HepG2 (cell line): Measurements from ENCODE around the gene NEU1. TPM values are rescaled to one million over a fixed set of nuclear protein-coding genes. Genes with fewer than 3 reads are reported as not detected.
A peak's percentile ranks its signal among the peaks of the same experiment; 100 is the strongest.

Source experiments
- AGO2 ChIP-seq: fragments of 200-400 bp; formaldehyde crosslinking; optimal IDR thresholded peaks from 2 replicates; pipeline ENCODE3; 2017; ENCODE audit warnings: mild to moderate bottlenecking, low read depth, low read length, moderate library complexity
- BRF2 ChIP-seq: sonication (generic); formaldehyde crosslinking; IDR thresholded peaks from 2 replicates; pipeline ENCODE4 v1.8.1; 2022; ENCODE audit warnings: mild to moderate bottlenecking, missing genetic modification reagents
- CEBPG ChIP-seq: IDR thresholded peaks from 2 replicates; pipeline ENCODE4 v1.6.1; 2016
- CENPX ChIP-seq: sonication (generic); formaldehyde crosslinking; IDR thresholded peaks from 2 replicates; pipeline ENCODE4 v1.9.0; 2021; ENCODE audit warnings: mild to moderate bottlenecking, missing genetic modification reagents, moderate library complexity
- DMAP1 ChIP-seq: IDR thresholded peaks from 2 replicates; pipeline ENCODE4 v1.6.1; 2016
- ELF3 ChIP-seq: IDR thresholded peaks from 2 replicates; pipeline ENCODE4 v1.6.1; 2016; ENCODE audit warnings: missing genetic modification reagents, missing compliant biosample characterization
- ESRRA ChIP-seq: sonication (generic); formaldehyde crosslinking; IDR thresholded peaks from 2 replicates; pipeline ENCODE4 v1.5.1; 2020; ENCODE audit warnings: mild to moderate bottlenecking, low read depth, missing genetic modification reagents
- HBP1 ChIP-seq: IDR thresholded peaks from 2 replicates; pipeline ENCODE4 v1.6.1; 2016; ENCODE audit warnings: low read depth, control low read depth
- HHEX ChIP-seq: IDR thresholded peaks from 2 replicates; pipeline ENCODE4 v1.6.1; 2016; ENCODE audit warnings: control low read depth
- HNRNPUL1 ChIP-seq: fragments of 200-400 bp; formaldehyde crosslinking; IDR thresholded peaks from 2 replicates; pipeline ENCODE4 v1.6.1; 2017; ENCODE audit warnings: low read depth, mild to moderate bottlenecking, low read length, moderate library complexity
- KDM2A ChIP-seq: sonication (generic); formaldehyde crosslinking; IDR thresholded peaks from 2 replicates; pipeline ENCODE4 v1.4.0; 2020; ENCODE audit warnings: low read depth, missing genetic modification reagents, borderline replicate concordance
- KDM5A ChIP-seq: fragments of 200-600 bp; sonication (generic); IDR thresholded peaks from 2 replicates; pipeline ENCODE4 v1.7.0; 2018; ENCODE audit warnings: antibody characterized with exemption, mild to moderate bottlenecking, low read length, borderline replicate concordance
- KLF6 ChIP-seq: IDR thresholded peaks from 2 replicates; pipeline ENCODE4 v1.8.0; 2016; ENCODE audit warnings: missing biosample characterization, missing genetic modification reagents
- MYC ChIP-seq: sonication (generic); formaldehyde crosslinking; IDR thresholded peaks from 2 replicates; pipeline ENCODE4 v1.9.0; 2021; ENCODE audit warnings: missing genetic modification reagents, borderline replicate concordance
- PHF8 ChIP-seq: sonication (generic); formaldehyde crosslinking; IDR thresholded peaks from 2 replicates; pipeline ENCODE4 v1.5.0; 2020; ENCODE audit warnings: missing genetic modification reagents
- POLR2AphosphoS5 ChIP-seq: IDR thresholded peaks from 2 replicates; pipeline ENCODE4 v1.6.1; 2012; ENCODE audit warnings: low read depth, low read length
- RBFOX2 ChIP-seq: fragments of 200-400 bp; formaldehyde crosslinking; IDR thresholded peaks from 2 replicates; pipeline ENCODE4 v1.6.1; 2017; ENCODE audit warnings: low read depth, mild to moderate bottlenecking, low read length
- SPEN ChIP-seq: sonication (generic); formaldehyde crosslinking; IDR thresholded peaks from 2 replicates; pipeline ENCODE4 v1.5.1; 2020; ENCODE audit warnings: low read depth, mild to moderate bottlenecking, missing genetic modification reagents
- TEAD3 ChIP-seq: optimal IDR thresholded peaks from 2 replicates; pipeline ENCODE3; 2016; ENCODE audit warnings: borderline replicate concordance
- TGIF2 ChIP-seq: IDR thresholded peaks from 2 replicates; pipeline ENCODE4 v1.6.1; 2016; ENCODE audit warnings: control low read depth, missing compliant biosample characterization
- TSC22D2 ChIP-seq: sonication (generic); formaldehyde crosslinking; IDR thresholded peaks from 2 replicates; pipeline ENCODE4 v1.5.1; 2020; ENCODE audit warnings: missing genetic modification reagents, mild to moderate bottlenecking, borderline replicate concordance
- WIZ ChIP-seq: sonication (generic); formaldehyde crosslinking; IDR thresholded peaks from 2 replicates; pipeline ENCODE4 v1.5.1; 2020; ENCODE audit warnings: mild to moderate bottlenecking, missing genetic modification reagents
- ZNF136 ChIP-seq: sonication (generic); formaldehyde crosslinking; IDR thresholded peaks from 2 replicates; pipeline ENCODE4 v1.8.1; 2022; ENCODE audit warnings: low read depth, mild to moderate bottlenecking, moderate library complexity, missing genetic modification reagents
- ZNF234 ChIP-seq: sonication (generic); formaldehyde crosslinking; conservative IDR thresholded peaks from 2 replicates; pipeline ENCODE4 v1.5.1; 2020; ENCODE audit warnings: mild to moderate bottlenecking, missing genetic modification reagents
- ZNF557 ChIP-seq: sonication (generic); formaldehyde crosslinking; IDR thresholded peaks from 2 replicates; pipeline ENCODE4 v1.4.0; 2020; ENCODE audit warnings: missing genetic modification reagents
- polyA plus RNA-seq, 8 experiments: library from polyadenylated mRNA; depleted of rRNA in 3 of 8; stranded (reverse) in 7 of 8; unstranded in 1 of 8; fragments of >200 nt; fragmentation: Illumina TruSeq in 4 of 8; extraction: Trizol in 4 of 8; gene quantifications; 2 replicates each; pipeline versions ENCODE4 v1.2.1 to v1.2.3, GENCODE V29; 2011 to 2016; ENCODE audit warnings: low read depth in 4 of 8, missing spikeins in 1 of 8, mixed read lengths in 1 of 8; ENCODE audit not compliant: insufficient read depth in 1 of 8
- total RNA-seq, 5 experiments: library from RNA; depleted of rRNA; stranded (reverse); fragments of >200 nt; fragmentation: Illumina TruSeq; extraction: Trizol; gene quantifications; 2 replicates each; pipeline ENCODE4 v1.2.3, GENCODE V29; 2016; ENCODE audit warnings: low read depth in 1 of 5
- TF ChIP-seq, protein P1 (sequence below): sonication (generic); formaldehyde crosslinking; IDR thresholded peaks from 2 replicates; pipeline ENCODE4 v1.4.0; 2020; ENCODE audit warnings: missing genetic modification reagents
- TF ChIP-seq, protein P2 (sequence below): sonication (generic); formaldehyde crosslinking; IDR thresholded peaks from 2 replicates; pipeline ENCODE4 v1.4.0; 2020; ENCODE audit warnings: missing genetic modification reagents, borderline replicate concordance

The NEU1 gene
- total and polyA plus RNA-seq, 2 of the 13 experiments (the other 11 are each of a cell fraction or from before 2014, with no cell fraction given), result 215 to 297 TPM

DNA sequence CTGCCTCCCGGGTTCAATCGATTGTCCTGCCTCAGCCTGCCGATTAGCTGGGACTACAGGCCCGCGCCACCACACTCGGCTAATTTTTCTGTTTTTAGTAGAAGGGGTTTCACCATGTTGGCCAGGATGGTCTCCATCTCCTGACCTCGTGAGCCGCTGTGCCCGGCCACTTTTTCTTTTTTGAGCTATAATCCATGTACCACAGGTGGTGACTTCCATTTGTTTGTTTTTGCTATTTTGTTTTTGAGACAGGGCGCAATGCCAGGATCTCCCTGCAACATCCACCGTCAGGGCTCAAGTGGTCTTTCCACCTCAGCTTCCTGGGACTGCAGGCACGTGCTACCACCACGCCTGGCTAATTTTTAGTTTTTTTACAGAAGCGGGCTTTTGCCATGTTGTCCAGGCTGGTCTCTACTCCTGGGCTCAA lies 26.6 kb downstream of the NEU1 start (continued):
- TF ChIP-seq KDM2A (CRISPR knock-in tag), result peak; percentile 31; the same call in 1 of the 2 replicates
- peak; percentile 40; the same call in 1 of the 2 replicates for TF ChIP-seq ELF3 (CRISPR knock-in tag)
- peak; percentile 55 for TF ChIP-seq AGO2
- TF ChIP-seq, protein P1, sequence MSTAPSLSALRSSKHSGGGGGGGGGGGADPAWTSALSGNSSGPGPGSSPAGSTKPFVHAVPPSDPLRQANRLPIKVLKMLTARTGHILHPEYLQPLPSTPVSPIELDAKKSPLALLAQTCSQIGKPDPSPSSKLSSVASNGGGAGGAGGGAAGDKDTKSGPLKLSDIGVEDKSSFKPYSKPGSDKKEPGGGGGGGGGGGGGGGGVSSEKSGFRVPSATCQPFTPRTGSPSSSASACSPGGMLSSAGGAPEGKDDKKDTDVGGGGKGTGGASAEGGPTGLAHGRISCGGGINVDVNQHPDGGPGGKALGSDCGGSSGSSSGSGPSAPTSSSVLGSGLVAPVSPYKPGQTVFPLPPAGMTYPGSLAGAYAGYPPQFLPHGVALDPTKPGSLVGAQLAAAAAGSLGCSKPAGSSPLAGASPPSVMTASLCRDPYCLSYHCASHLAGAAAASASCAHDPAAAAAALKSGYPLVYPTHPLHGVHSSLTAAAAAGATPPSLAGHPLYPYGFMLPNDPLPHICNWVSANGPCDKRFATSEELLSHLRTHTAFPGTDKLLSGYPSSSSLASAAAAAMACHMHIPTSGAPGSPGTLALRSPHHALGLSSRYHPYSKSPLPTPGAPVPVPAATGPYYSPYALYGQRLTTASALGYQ (CRISPR knock-in tag), result no peak
- TF ChIP-seq WIZ (CRISPR knock-in tag), result 0 out of 2 replicates have a peak, but pooled peaks have one; percentile 52
- no peak for TF ChIP-seq ZNF557 (CRISPR knock-in tag)
- TF ChIP-seq HHEX (CRISPR knock-in tag), result no peak
- no peak for TF ChIP-seq DMAP1 (CRISPR knock-in tag)
- TF ChIP-seq MYC (CRISPR knock-in tag), result peak; percentile 42; the same call in 1 of the 2 replicates
- TF ChIP-seq HNRNPUL1, result no peak
- TF ChIP-seq, protein P2, sequence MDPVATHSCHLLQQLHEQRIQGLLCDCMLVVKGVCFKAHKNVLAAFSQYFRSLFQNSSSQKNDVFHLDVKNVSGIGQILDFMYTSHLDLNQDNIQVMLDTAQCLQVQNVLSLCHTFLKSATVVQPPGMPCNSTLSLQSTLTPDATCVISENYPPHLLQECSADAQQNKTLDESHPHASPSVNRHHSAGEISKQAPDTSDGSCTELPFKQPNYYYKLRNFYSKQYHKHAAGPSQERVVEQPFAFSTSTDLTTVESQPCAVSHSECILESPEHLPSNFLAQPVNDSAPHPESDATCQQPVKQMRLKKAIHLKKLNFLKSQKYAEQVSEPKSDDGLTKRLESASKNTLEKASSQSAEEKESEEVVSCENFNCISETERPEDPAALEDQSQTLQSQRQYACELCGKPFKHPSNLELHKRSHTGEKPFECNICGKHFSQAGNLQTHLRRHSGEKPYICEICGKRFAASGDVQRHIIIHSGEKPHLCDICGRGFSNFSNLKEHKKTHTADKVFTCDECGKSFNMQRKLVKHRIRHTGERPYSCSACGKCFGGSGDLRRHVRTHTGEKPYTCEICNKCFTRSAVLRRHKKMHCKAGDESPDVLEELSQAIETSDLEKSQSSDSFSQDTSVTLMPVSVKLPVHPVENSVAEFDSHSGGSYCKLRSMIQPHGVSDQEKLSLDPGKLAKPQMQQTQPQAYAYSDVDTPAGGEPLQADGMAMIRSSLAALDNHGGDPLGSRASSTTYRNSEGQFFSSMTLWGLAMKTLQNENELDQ (CRISPR knock-in tag), result no peak
- TF ChIP-seq ZNF234 (CRISPR knock-in tag), result no peak
- peak; percentile 66; the same call in 1 of the 2 replicates for TF ChIP-seq TGIF2 (CRISPR knock-in tag)
- TF ChIP-seq KDM5A, result 0 out of 2 replicates have a peak, but pooled peaks have one; percentile 46
- peak; percentile 34; the same call in 1 of the 2 replicates for TF ChIP-seq PHF8
- TF ChIP-seq KLF6 (CRISPR knock-in tag), result no peak
- TF ChIP-seq BRF2 (CRISPR knock-in tag), result no peak
- TF ChIP-seq POLR2AphosphoS5, result peak; percentile 46
- no peak for TF ChIP-seq ESRRA (CRISPR knock-in tag)
- 0 out of 2 replicates have a peak, but pooled peaks have one; percentile 48 for TF ChIP-seq RBFOX2
- TF ChIP-seq CEBPG (CRISPR knock-in tag), result 0 out of 2 replicates have a peak, but pooled peaks have one; percentile 23
- TF ChIP-seq TEAD3, result peak; percentile 26
- TF ChIP-seq TSC22D2 (CRISPR knock-in tag), result peak; percentile 32; the same call in 1 of the 2 replicates
- TF ChIP-seq CENPX, result no peak
- 0 out of 2 replicates have a peak, but pooled peaks have one; percentile 26 for TF ChIP-seq ZNF136 (CRISPR knock-in tag)
- peak; percentile 40 for TF ChIP-seq SPEN (CRISPR knock-in tag)
- TF ChIP-seq HBP1 (CRISPR knock-in tag), result peak; percentile 37; the same call in 1 of the 2 replicates
